HG03565 (cell line): Measurements from ENCODE around the gene NHLRC4.
"Not testable (repeated sequence)": the region's sequence is repeated elsewhere in the genome, so short reads cannot be mapped to it uniquely, and the experiment has no call there.

ENCODE experiments used
- ATAC-seq: cut with Tn5 transposase; IDR thresholded peaks from one replicate; pipeline ENCODE4 v1.9.1; 2021; ENCODE audit warnings: mild to moderate bottlenecking, moderate library complexity; ENCODE audit not compliant: unreplicated experiment

Gene NHLRC4

GRCh38 chr16:596736-597060 is 29.9 kb downstream of the NHLRC4 start:
- no peak for ATAC-seq

DNA sequence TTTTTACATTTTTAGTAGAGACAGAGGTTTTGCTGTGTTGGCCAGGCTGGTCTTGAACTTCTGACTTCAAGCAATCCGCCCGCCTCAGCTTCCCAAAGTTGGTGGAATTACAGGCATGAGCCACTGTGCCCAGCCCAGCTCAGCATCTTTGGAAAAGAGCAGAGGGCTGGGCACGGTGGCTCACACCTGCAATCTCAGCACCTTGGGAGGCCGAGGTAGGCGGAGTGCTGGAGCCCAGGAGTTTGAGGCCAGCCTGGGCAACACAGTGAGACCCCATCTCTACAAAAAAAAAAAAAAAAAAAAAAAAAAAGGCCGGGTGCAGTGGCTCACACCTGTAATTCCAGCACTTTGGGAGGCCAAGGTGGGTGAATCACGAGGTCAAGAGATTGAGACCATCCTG is 30.9 kb downstream of the NHLRC4 start:
- not testable (repeated sequence) for ATAC-seq

DNA sequence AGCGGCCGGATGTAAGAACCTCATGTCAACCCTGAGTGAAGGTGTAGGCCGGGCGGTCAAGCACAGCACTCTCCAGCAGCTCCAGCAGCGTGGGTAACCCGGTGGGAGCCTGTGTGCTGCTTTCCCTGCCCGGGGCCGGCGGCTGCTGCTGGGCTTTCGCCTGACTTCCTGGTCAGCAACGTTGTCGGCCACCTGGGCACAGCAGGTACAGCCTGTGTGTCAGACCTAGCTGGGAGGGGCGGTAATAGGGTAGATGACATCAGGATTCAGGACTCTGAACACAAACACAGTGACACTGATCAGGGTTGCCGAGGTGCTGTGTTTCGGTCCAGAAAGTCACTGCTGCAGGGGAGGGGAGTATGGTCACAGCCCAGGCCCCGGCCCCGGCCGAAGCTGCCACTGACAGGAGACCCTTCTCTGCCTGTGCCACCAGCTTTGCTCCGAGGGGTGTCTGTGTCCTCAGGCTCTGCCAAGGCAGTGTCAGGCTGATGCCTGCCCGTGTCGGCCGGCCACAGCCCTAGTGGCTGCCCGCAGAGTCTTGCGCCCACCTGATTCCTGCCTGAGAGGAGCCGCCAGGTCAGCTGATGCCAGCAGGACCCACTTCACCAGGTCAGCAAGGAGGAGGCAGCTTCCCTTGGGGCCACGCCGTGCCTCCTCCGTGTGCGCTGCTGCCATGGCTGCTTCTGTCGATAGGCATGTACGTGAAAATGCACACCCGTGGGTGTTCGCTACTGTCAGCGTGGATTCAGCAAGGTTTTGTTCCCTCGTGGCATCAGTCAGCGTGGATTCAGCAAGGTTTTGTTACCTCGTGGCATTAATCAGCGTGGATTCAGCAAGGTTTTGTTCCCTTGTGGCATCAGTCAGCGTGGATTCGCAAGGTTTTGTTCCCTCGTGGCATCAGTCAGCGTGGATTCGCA is 32.3 kb downstream of the NHLRC4 start:
- ATAC-seq = no peak

DNA sequence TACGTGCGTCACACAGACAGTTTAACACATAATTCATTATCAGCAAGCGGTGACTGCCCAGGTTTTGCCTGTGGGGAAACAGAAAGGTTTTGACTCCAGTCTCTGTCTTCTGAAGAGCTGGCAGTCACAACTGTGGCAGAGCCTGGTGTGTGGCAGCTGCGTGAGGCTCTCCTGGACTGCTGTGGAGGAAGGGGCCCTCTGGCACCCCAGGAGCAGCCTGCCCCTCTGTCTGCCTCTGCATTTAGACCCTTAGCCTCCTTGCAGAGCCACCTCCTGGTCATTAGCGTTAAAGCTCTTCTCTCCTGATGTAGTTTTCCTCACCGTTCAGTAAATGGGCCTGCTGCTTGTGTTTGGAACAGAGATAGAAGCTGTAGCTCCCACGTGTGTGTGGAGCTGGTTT is 34.0 kb downstream of the NHLRC4 start:
- no peak for ATAC-seq

- no peak for ATAC-seq
Observed at GRCh38 chr16:603933-604332, 37.1 kb downstream of the NHLRC4 start.

- ATAC-seq = no peak
Observed at GRCh38 chr16:606656-607307, 40.0 kb downstream of the NHLRC4 start.

DNA sequence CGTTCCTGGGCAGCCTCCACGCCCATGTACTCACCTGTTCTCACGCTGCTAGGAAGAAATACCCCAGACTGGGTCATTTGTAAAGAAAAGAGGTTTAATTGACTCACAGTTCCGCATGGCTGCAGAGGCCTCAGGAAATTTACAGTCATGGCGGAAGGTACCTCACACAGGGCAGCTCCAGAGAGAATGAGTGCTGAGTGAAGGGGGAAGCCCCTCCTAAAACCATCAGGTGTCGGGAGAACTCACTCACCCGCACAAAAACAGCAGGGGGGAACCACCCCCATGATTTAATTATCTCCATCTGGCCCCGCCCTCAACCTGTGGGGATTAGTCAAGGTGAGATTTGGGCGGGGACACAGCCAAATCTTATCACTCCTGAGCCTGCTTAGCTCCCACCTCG is 41.2 kb downstream of the NHLRC4 start:
- no peak for ATAC-seq

DNA sequence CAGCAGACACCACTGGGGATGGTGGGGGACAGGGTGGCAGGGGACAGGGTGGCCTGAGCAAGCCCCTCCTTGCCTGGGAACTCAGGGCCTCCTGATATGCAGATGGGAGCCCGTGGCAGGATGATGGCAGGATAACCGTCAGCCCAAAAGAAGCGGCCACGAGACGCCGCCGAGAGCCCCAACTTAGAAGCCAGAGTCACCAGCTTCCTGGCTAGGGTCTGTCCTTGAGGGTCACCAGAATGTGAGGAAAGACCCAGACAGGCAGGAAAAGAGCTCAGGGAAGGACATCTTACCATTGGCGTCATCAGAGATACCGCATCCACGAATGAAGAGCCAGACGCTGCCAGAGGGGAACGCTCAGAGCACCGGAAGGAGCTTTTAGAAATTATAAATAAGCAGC is 42.5 kb downstream of the NHLRC4 start:
- no peak for ATAC-seq

GRCh38 chr16:609984-610383 is 43.2 kb downstream of the NHLRC4 start:
- ATAC-seq = no peak

- no peak for ATAC-seq
Observed at GRCh38 chr16:610513-611381, 43.9 kb downstream of the NHLRC4 start.

GRCh38 chr16:615122-615521 is 48.3 kb downstream of the NHLRC4 start:
- no peak for ATAC-seq

- ATAC-seq = no peak
Observed at GRCh38 chr16:616733-617586, 50.2 kb downstream of the NHLRC4 start.

DNA sequence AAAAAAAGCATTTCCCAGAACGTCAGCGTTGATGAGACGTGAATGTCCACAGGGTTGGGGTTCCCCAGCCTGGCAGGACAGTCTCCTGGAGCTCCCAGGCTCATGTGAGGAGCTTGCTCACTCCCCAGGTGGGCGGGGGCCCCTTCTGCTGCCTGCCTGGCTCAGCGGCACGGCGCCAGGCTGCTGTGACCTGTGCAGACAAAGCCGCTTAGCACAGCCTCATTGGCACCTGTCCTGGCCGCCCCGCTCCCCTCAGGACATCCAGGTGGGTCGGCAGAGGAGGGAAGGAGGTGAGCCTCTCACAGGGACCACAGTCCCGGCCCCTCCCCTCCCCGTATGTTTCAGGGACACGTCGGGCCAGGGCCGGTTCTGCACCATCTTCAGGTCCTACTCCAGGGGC is 51.0 kb downstream of the NHLRC4 start:
- ATAC-seq = no peak
